Esophagus muscularis mucosa (tissue), 3 donors: Measurements from ENCODE around the gene WDFY4.

Source experiments
- POLR2A ChIP-seq: fragments of 450-650 bp; IDR thresholded peaks from one replicate; pipeline ENCODE4 v1.6.1; 2017; ENCODE audit warnings: antibody characterized with exemption, moderate library complexity, mild to moderate bottlenecking, low read depth
- TF ChIP-seq, protein P1 (sequence below), 3 experiments: fragments of 200-600 bp in 2 of 3; fragments of 450-650 bp in 1 of 3; sonication (generic) in 2 of 3; IDR thresholded peaks; one replicate each; pipeline ENCODE4 v1.5.1; 2017 to 2019; ENCODE audit warnings: antibody characterized with exemption in 3 of 3, mild to moderate bottlenecking in 2 of 3, moderate library complexity in 1 of 3

DNA sequence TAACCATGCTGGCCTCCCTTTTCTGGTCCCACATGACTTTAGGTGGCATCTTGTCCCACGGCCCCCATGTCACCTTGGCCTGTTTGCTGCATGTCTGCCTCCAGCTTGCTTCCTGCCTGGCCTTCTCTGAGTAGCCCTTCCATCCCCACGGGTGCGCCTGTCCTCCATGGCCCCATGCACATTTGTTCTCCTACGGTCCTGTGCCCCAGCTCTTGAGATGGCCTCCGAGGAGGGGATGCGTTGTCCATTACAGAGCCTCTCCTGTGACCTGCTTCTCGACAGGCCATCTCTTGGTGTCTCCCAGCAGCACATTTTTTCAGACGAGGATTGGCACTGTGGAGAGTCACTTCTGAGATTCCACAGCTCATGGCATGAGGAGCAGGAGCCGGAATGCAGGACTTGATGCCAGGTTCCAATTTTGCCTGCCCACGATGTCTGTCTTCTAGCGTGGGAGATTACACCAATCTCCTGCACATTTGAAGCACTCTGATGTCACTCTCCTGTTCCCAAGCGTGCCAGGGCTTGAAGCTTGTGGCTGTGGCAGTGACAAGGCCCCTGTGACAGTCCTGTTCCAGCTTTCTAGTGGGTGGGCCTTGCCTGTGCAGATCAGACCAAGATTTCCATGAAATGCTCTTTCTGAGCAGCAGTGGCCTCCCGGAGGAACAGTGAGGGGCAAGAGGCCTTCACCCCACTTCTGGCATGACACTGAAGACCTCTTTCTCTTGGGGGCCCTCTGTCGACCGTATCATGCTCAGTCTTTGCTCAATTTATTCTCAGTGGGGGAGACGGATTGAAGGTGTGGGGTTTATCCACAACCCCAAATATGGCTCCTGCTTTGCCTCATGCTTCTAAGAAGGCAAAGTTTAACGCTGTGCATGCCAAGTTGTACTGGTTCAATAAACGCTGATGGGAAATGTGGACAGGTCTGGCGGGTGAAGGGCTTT, 13.4 kb downstream of the WDFY4 start:
- TF ChIP-seq, protein P1, sequence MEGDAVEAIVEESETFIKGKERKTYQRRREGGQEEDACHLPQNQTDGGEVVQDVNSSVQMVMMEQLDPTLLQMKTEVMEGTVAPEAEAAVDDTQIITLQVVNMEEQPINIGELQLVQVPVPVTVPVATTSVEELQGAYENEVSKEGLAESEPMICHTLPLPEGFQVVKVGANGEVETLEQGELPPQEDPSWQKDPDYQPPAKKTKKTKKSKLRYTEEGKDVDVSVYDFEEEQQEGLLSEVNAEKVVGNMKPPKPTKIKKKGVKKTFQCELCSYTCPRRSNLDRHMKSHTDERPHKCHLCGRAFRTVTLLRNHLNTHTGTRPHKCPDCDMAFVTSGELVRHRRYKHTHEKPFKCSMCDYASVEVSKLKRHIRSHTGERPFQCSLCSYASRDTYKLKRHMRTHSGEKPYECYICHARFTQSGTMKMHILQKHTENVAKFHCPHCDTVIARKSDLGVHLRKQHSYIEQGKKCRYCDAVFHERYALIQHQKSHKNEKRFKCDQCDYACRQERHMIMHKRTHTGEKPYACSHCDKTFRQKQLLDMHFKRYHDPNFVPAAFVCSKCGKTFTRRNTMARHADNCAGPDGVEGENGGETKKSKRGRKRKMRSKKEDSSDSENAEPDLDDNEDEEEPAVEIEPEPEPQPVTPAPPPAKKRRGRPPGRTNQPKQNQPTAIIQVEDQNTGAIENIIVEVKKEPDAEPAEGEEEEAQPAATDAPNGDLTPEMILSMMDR (IDR thresholded peaks at IDR 0.05) = no peak
- TF ChIP-seq POLR2A = no peak
